GM12874 (cell line): Measurements from ENCODE around the gene CMSS1.

Source experiments
- CTCF ChIP-seq: IDR thresholded peaks from 2 replicates; pipeline ENCODE4 v1.5.1; 2011; ENCODE audit warnings: low read depth, mild to moderate bottlenecking, control low read depth, low read length, moderate library complexity; ENCODE audit not compliant: insufficient read depth

The CMSS1 gene

GRCh38 chr3:100213891-100214573 is 396.4 kb downstream of the CMSS1 start:
- TF ChIP-seq CTCF = no peak

DNA sequence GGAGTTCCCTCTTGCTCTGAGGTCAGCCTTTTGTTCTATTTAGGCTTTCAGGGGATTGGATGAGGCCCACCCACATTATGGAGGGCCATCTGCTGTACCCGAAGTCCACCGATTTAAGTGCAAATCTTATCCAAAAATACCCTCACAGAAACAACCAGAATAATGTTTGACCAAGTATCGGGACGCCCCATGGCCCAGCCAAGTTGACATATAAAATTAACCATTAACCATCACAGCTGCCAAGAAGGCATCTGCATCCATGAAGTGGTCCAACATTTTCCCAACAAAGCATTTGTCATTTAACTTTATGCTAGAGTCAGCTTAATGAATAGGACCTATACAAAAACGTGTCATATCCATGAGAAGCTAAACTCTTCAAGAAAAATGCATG is 396.9 kb downstream of the CMSS1 start:
- no peak for TF ChIP-seq CTCF

DNA sequence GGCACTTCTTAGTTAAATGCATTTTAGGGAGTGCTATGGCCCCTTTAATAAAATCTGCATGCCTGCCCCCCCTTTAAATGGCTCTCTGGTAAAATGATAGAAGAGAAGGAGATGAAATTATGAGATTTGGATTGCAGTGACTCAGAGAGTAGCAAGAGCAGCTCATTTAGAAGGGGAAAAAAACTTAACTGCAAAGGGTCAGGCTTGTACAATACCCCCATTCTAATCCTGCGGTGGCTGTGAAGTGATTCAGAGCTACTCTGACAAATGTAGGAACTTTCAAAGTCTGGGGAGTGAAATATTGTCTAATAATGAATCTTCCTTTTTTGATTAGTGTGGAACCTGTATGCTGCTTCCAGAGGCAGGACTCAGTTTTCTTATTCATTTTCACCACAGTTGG is 399.1 kb downstream of the CMSS1 start:
- TF ChIP-seq CTCF = no peak

DNA sequence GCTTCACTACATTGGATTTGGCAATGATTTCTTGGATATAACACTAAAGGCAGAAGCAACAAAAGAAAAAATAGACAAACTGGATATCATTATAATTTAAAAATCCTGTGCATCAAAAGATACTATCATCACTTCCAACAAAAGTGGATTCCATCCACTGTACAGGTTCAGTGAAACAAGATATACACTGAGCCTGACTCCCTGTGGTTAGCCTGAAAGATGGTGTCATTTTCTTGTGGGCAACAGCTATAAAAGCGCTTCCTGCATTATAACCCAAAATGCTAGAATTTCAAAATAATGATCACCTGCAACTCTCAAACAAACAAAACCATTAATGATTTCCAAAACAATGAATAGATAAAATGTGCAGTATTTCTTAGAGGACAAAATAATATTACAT is 403.5 kb downstream of the CMSS1 start:
- TF ChIP-seq CTCF = no peak

DNA sequence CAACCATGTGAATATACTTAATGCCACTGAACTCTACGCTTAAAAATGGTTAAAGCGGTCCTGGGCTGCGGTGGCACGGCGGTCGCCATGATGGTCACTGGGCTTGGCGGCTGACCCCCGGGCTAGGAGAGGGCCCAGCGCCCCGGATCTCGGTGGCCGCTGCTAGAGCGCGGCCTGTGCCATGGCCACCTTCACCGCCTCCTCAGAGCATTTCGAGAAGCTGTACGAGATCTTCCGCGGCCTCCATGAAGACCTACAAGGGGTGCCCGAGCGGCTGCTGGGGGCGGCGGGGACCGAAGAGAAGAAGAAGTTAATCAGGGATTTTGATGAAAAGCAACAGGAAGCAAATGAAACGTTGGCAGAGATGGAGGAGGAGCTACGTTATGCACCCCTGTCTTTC is 407.5 kb downstream of the CMSS1 start:
- no peak for TF ChIP-seq CTCF

- TF ChIP-seq CTCF = no peak
These were observed 408.2 kb downstream of the CMSS1 start for GRCh38 chr3:100225883-100226282.

- no peak for TF ChIP-seq CTCF
These were observed 409.2 kb downstream of the CMSS1 start for GRCh38 chr3:100226712-100227429.
